HEK293 (cell line): ENCODE results near the gene POLK.

ENCODE experiments used
- CTCF ChIA-PET: fragments of 350-600 bp; formaldehyde crosslinking; extraction: SDS; loops from one replicate; lab custom pipeline; 2021; ENCODE audit warnings: antibody characterized with exemption; lab: Yijun Ruan, JAX
- POLR2A ChIA-PET: fragments of 300-600 bp; formaldehyde crosslinking; extraction: SDS; loops from one replicate; lab custom pipeline; 2020; ENCODE audit warnings: antibody characterized with exemption, inconsistent platforms; lab: Yijun Ruan, JAX
- H3K27ac ChIP-seq: fragments of 200-500 bp; sonication (Bioruptor generic); 2 replicates; pipeline ENCODE4 v1.5.1; 2014; ENCODE audit warnings: low read depth, low read length, control low read depth, inconsistent platforms; ENCODE audit errors: extremely low read depth
- H3K36me3 ChIP-seq, 2 experiments: fragments of 200-500 bp in 1 of 2; sonication (Bioruptor generic) in 1 of 2; 1 replicate in 1 of 2; 2 replicates in 1 of 2; pipeline ENCODE4 v1.5.1; 2014 to 2017; ENCODE audit warnings: inconsistent platforms in 2 of 2, low read length in 2 of 2; ENCODE audit not compliant: control insufficient read depth in 2 of 2, insufficient read depth in 1 of 2
- H3K4me1 ChIP-seq: fragments of 200-500 bp; sonication (Bioruptor generic); 2 replicates; pipeline ENCODE4 v1.5.1; 2014; ENCODE audit warnings: mild to moderate bottlenecking, low read length, inconsistent platforms; ENCODE audit not compliant: control insufficient read depth, insufficient read depth
- H3K4me3 ChIP-seq: 2 replicates; pipeline ENCODE4 v1.5.1; 2011; ENCODE audit warnings: low read depth, mild to moderate bottlenecking, control low read depth, low read length, moderate library complexity
- H3K9me3 ChIP-seq: fragments of 200-500 bp; sonication (Bioruptor generic); 2 replicates; pipeline ENCODE4 v1.5.1; 2014; ENCODE audit warnings: low read depth, low read length, inconsistent platforms; ENCODE audit not compliant: control insufficient read depth, insufficient read depth
- ATF2 ChIP-seq: fragments of 450-650 bp; formaldehyde crosslinking; IDR thresholded peaks from 2 replicates; pipeline ENCODE4 v1.5.1; 2016; ENCODE audit warnings: missing biosample characterization, missing genetic modification characterization, low read depth
- BCL11B ChIP-seq: fragments of 450-650 bp; formaldehyde crosslinking; IDR thresholded peaks from 2 replicates; pipeline ENCODE4 v1.5.1; 2016; ENCODE audit warnings: low read depth, missing biosample characterization, missing genetic modification characterization
- GFI1B ChIP-seq: fragments of 450-650 bp; formaldehyde crosslinking; IDR thresholded peaks from 2 replicates; pipeline ENCODE4 v1.5.1; 2016; ENCODE audit warnings: missing biosample characterization, missing genetic modification characterization
- GLIS2 ChIP-seq: fragments of 450-650 bp; formaldehyde crosslinking; IDR thresholded peaks from 2 replicates; pipeline ENCODE4 v1.5.1; 2016; ENCODE audit warnings: missing biosample characterization, missing genetic modification characterization
- KLF1 ChIP-seq: fragments of 450-650 bp; formaldehyde crosslinking; IDR thresholded peaks from 2 replicates; pipeline ENCODE4 v1.5.1; 2016; ENCODE audit warnings: missing biosample characterization, missing genetic modification characterization
- KLF17 ChIP-seq: fragments of 450-650 bp; formaldehyde crosslinking; IDR thresholded peaks from 2 replicates; pipeline ENCODE4 v1.5.1; 2016; ENCODE audit warnings: missing biosample characterization, missing genetic modification characterization
- KLF8 ChIP-seq: fragments of 450-650 bp; formaldehyde crosslinking; IDR thresholded peaks from 2 replicates; pipeline ENCODE4 v1.5.1; 2016; ENCODE audit warnings: missing biosample characterization, missing genetic modification characterization
- PRDM1 ChIP-seq: fragments of 450-650 bp; formaldehyde crosslinking; IDR thresholded peaks from 2 replicates; pipeline ENCODE4; 2016; ENCODE audit warnings: missing biosample characterization, missing genetic modification characterization
- SCRT2 ChIP-seq: fragments of 450-650 bp; formaldehyde crosslinking; IDR thresholded peaks from 2 replicates; pipeline ENCODE4 v1.5.1; 2016; ENCODE audit warnings: missing biosample characterization, missing genetic modification characterization
- SP3 ChIP-seq: fragments of 450-650 bp; formaldehyde crosslinking; IDR thresholded peaks from 2 replicates; pipeline ENCODE4 v1.5.1; 2016; ENCODE audit warnings: missing biosample characterization, missing genetic modification characterization
- ZBTB17 ChIP-seq: fragments of 450-650 bp; formaldehyde crosslinking; IDR thresholded peaks from 2 replicates; pipeline ENCODE4 v1.5.1; 2016; ENCODE audit warnings: missing biosample characterization, missing genetic modification characterization
- ZBTB7A ChIP-seq: fragments of 450-650 bp; formaldehyde crosslinking; IDR thresholded peaks from 2 replicates; pipeline ENCODE4 v1.5.1; 2016; ENCODE audit warnings: low read depth, missing biosample characterization, missing genetic modification characterization
- ZNF121 ChIP-seq: fragments of 450-650 bp; formaldehyde crosslinking; IDR thresholded peaks from 2 replicates; pipeline ENCODE4 v1.5.1; 2016; ENCODE audit warnings: missing biosample characterization, missing genetic modification characterization
- ZNF138 ChIP-seq: fragments of 450-650 bp; formaldehyde crosslinking; IDR thresholded peaks from 2 replicates; pipeline ENCODE4 v1.5.1; 2016; ENCODE audit warnings: missing biosample characterization, missing genetic modification characterization, borderline replicate concordance
- ZNF350 ChIP-seq: fragments of 450-650 bp; formaldehyde crosslinking; IDR thresholded peaks from 2 replicates; pipeline ENCODE4 v1.5.0; 2017; ENCODE audit warnings: missing biosample characterization, mild to moderate bottlenecking, missing genetic modification characterization
- ZNF366 ChIP-seq: fragments of 450-650 bp; formaldehyde crosslinking; conservative IDR thresholded peaks from 2 replicates; pipeline ENCODE4 v1.5.1; 2016; ENCODE audit warnings: missing biosample characterization, missing genetic modification characterization
- ZNF394 ChIP-seq: fragments of 450-650 bp; formaldehyde crosslinking; IDR thresholded peaks from 2 replicates; pipeline ENCODE4 v1.5.1; 2016; ENCODE audit warnings: missing biosample characterization, missing genetic modification characterization, mild to moderate bottlenecking, moderate library complexity, borderline replicate concordance
- ZNF549 ChIP-seq: fragments of 450-650 bp; IDR thresholded peaks from 2 replicates; pipeline ENCODE4 v1.5.1; 2018; ENCODE audit warnings: missing biosample characterization, missing genetic modification characterization, mild to moderate bottlenecking, inconsistent platforms, moderate library complexity
- ZNF555 ChIP-seq: fragments of 450-650 bp; formaldehyde crosslinking; conservative IDR thresholded peaks from 2 replicates; pipeline ENCODE4 v1.5.1; 2017; ENCODE audit warnings: missing biosample characterization, mild to moderate bottlenecking, missing genetic modification characterization, inconsistent platforms
- ZNF585B ChIP-seq: fragments of 450-650 bp; formaldehyde crosslinking; IDR thresholded peaks from 2 replicates; pipeline ENCODE4 v1.5.1; 2016; ENCODE audit warnings: missing biosample characterization, missing genetic modification characterization
- ZNF747 ChIP-seq: fragments of 450-650 bp; formaldehyde crosslinking; IDR thresholded peaks from 2 replicates; pipeline ENCODE4 v1.5.1; 2016; ENCODE audit warnings: missing biosample characterization, missing genetic modification characterization
- ZNF76 ChIP-seq: fragments of 450-650 bp; formaldehyde crosslinking; IDR thresholded peaks from 2 replicates; pipeline ENCODE4; 2016; ENCODE audit warnings: low read depth, missing biosample characterization, missing genetic modification characterization, borderline replicate concordance
- ZNF785 ChIP-seq: fragments of 450-650 bp; formaldehyde crosslinking; IDR thresholded peaks from 2 replicates; pipeline ENCODE4 v1.5.1; 2016; ENCODE audit warnings: missing biosample characterization, missing genetic modification characterization
- ZNF837 ChIP-seq: fragments of 450-650 bp; formaldehyde crosslinking; IDR thresholded peaks from 2 replicates; pipeline ENCODE4 v1.5.1; 2016; ENCODE audit warnings: missing biosample characterization, missing genetic modification characterization
- ZSCAN30 ChIP-seq: fragments of 450-650 bp; IDR thresholded peaks from 2 replicates; pipeline ENCODE4 v1.5.1; 2018; ENCODE audit warnings: missing biosample characterization, mild to moderate bottlenecking, missing genetic modification characterization, moderate library complexity
- ZXDB ChIP-seq: fragments of 450-650 bp; formaldehyde crosslinking; IDR thresholded peaks from 2 replicates; pipeline ENCODE4 v1.5.1; 2016; ENCODE audit warnings: missing biosample characterization, missing genetic modification characterization

Gene POLK

GRCh38 chr5:75622564-75622963 lies 110.9 kb downstream of the POLK start:
- Histone ChIP-seq H3K4me3 (no peak overlapping the region), H3K27ac (no peak overlapping the region), H3K36me3 (no peaks in the 10 kb centered on the region), H3K4me1 (0 out of 2 replicates have a peak, but pooled peaks cover under 1% of the 10 kb centered on the region), H3K9me3 (no peaks in the 10 kb centered on the region)
- POLR2A ChIA-PET, result no interaction called here
- TF ChIP-seq SCRT2 (tag by site-specific recombination) (no peak), ZNF549 (tag by site-specific recombination) (no peak), KLF1 (tag by site-specific recombination) (no peak), ZNF76 (no peak), ZNF121 (tag by site-specific recombination) (no peak), ZNF138 (tag by site-specific recombination) (no peak), ZBTB17 (tag by site-specific recombination) (no peak), ZNF747 (tag by site-specific recombination) (no peak), KLF8 (tag by site-specific recombination) (no peak), ZNF350 (tag by site-specific recombination) (no peak), GFI1B (tag by site-specific recombination) (no peak), PRDM1 (no peak), SP3 (no peak), ZNF837 (tag by site-specific recombination) (no peak), ZSCAN30 (tag by site-specific recombination) (no peak), BCL11B (tag by site-specific recombination) (no peak), ZNF366 (no peak), ZXDB (tag by site-specific recombination) (no peak)
- CTCF ChIA-PET, result interaction anchor here (0.7 kb wide), 1 partner anchor 386 kb away, joined by 4 read pairs; no protein-coding TSS in a partner anchor

GRCh38 chr5:75623846-75624245 lies 112.2 kb downstream of the POLK start:
- no peak for TF ChIP-seq ZNF555 (tag by site-specific recombination)
- no peak for TF ChIP-seq ZNF785 (tag by site-specific recombination)
- TF ChIP-seq ZBTB7A (tag by site-specific recombination), result no peak
- no peak for TF ChIP-seq ZNF585B
- TF ChIP-seq ATF2 (tag by site-specific recombination), result no peak
- TF ChIP-seq ZNF394 (tag by site-specific recombination), result no peak
- TF ChIP-seq GLIS2 (tag by site-specific recombination), result no peak
- no peak for TF ChIP-seq KLF17 (tag by site-specific recombination)
- POLR2A ChIA-PET, result no interaction called here
- Histone ChIP-seq H3K36me3 (no peaks in the 10 kb centered on the region), H3K27ac (no peak overlapping the region), H3K4me1 (no peaks in the 10 kb centered on the region), H3K9me3 (no peaks in the 10 kb centered on the region), H3K4me3 (no peak overlapping the region)
- CTCF ChIA-PET, result interaction anchor here (0.8 kb wide), 1 partner anchor 57 kb away, joined by 3 read pairs; no protein-coding TSS in a partner anchor
